ENCODE data around the gene CEP85.
A peak's percentile ranks its signal among the peaks of the same experiment; 100 is the strongest.

Gene CEP85

DNA sequence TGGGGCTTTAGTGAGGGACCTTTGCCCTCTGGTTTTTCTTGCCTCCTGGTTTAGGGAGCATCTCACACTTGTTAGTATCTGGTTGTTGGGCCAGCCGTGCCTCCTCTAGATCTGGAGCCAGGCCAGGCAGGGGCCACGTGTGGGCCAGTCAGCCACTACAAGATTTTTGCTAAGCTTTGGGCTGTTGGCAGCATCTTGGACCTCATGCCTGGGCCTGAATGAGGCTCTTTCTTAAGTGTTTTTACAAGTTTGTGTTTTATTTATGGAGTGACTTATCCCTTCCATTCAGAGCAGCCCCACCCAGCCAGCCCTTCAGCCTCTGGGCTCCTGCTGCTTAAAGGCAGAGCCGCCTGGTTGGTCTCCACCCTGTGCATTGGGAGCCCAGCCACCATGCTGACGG is 44.3 kb downstream of the CEP85 start:
- no peak for DNase-seq (ENCODE audit: low spot score)
- no peak for FAIRE-seq

- DNase-seq (ENCODE audit: low spot score), result peak; percentile 83
- no peak for FAIRE-seq
These were observed 44.9 kb downstream of the CEP85 start for GRCh38 chr1:26278724-26279455.

DNA sequence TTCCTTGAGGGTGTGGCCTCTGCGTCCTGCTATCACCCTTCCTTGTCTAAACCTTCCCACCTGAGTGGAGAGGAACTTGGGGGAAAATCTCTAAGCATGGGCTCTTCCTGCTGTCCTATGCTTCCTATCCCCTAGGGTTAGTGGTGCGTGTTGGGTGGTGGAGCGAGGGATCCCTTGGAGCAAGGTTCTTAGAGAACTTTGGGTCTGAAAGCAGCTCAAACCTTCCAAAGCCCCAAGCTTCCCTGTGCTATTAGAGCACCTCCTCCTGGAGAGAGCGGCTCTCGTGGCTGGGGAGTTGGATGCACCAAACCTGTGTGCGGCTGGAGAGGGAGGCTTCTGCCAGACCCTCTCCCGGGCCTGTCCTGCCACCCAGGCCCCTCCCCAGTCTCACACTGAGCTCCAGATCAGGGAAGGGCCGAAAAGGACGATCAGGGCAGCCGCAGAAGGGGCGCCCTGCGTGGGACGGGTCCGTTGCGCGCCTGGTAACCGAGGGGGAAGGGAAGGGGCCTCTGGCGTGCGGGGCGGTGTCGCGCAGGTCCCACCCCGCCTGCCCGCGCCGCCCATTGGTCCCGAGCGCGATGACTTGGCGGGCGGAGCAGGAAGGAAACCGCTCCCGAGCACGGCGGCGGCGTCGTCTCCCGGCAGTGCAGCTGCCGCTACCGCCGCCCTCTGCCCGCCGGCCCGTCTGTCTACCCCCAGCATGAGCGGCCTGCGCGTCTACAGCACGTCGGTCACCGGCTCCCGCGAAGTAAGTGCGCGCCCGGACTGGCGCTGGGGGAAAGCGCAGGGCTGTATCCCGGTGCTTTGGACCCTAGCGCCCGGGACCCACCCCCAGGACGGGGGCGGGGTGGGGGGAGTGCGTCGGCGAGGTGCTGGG is 45.7 kb downstream of the CEP85 start, which contains the start of gene SH3BGRL3:
SH3BGRL3 (plus strand) TSS at position 631 of the 877 bp plus-strand sequence; CDS start at position 701, 70 bp downstream.
- FAIRE-seq (no peak), DNase-seq (ENCODE audit: low spot score) (peak; percentile 73)

- peak; percentile 72 for DNase-seq (ENCODE audit: low spot score)
These were observed 46.5 kb downstream of the CEP85 start for GRCh38 chr1:26280333-26281042.

DNA sequence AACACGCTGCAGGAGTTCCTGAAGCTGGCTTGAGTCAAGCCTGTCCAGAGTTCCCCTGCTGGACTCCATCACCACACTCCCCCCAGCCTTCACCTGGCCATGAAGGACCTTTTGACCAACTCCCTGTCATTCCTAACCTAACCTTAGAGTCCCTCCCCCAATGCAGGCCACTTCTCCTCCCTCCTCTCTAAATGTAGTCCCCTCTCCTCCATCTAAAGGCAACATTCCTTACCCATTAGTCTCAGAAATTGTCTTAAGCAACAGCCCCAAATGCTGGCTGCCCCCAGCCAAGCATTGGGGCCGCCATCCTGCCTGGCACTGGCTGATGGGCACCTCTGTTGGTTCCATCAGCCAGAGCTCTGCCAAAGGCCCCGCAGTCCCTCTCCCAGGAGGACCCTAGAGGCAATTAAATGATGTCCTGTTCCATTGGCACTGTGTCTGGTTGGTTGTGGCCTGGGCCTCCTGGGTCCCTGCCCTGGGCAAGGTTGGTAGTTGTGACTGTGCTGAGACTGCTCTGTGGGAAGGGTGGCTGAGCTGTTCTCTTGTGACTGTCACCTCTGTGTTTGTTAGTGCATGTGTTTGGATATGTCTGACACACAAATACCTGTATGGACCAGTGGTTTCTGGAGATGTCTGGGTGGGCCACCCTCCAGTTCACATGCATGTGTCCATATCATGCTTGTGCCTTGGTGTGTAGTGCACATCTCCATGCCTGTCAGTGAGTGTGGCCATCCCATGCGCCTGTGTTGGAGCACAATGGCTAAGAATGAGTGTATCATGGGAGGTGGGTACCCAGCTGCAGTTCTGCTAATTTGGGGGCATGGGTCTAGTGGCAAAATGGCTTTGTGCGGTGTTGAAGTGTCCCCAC is 47.3 kb downstream of the CEP85 start:
- no peak for FAIRE-seq
- DNase-seq (ENCODE audit: low spot score), result no peak

More at GRCh38 chr1:26280333-26281042, 46.5 kb downstream of the CEP85 start:
- FAIRE-seq, result no peak

GRCh38 chr1:26281971-26282370 is 48.0 kb downstream of the CEP85 start:
- DNase-seq (ENCODE audit: low spot score) (no peak), FAIRE-seq (no peak)

GRCh38 chr1:26282401-26282918 is 48.5 kb downstream of the CEP85 start:
- FAIRE-seq, result no peak
- DNase-seq (ENCODE audit: low spot score), result no peak

GRCh38 chr1:26283279-26283853 is 49.4 kb downstream of the CEP85 start:
- FAIRE-seq, result no peak
- no peak for DNase-seq (ENCODE audit: low spot score)

GRCh38 chr1:26283871-26284596 is 50.0 kb downstream of the CEP85 start:
- DNase-seq (ENCODE audit: low spot score) (no peak), FAIRE-seq (no peak)

DNA sequence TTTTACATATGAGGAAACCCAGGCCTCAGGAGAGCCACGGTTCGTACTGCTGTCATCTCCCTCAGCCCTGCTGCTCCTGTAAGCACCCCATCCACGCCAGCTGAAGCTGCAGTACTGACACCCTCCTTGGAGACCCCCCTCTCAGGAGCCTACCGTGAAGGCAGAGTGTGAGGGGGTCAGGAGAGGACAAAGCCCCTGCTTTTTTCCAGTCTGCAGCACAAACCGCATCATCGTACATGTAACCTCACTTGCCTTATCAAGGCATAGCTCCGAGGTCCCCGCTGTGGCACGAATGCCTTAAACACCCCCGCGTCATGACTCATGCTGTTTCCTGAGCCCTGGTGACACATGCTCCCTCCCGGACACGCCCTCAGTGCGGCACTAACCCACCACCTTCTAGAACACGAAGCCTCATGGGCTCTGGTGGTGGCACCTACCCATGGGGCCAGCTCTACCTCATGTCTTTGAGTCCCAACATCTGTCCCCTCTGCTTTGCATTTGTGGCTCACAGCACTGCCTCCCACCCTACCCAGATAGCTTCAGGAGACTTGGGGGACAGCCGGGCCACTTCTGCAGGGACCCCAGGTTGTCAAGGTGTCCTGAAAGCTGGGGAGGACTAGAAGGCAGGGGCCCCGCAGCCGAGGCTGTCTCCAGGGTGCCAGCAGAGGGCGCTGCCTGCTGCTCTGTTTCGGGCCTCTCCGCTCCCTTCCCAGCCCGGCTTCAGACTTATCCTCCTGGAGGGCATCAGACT is 50.8 kb downstream of the CEP85 start:
- peak; percentile 83 for FAIRE-seq
- DNase-seq (ENCODE audit: low spot score), result peak; percentile 93

DNA sequence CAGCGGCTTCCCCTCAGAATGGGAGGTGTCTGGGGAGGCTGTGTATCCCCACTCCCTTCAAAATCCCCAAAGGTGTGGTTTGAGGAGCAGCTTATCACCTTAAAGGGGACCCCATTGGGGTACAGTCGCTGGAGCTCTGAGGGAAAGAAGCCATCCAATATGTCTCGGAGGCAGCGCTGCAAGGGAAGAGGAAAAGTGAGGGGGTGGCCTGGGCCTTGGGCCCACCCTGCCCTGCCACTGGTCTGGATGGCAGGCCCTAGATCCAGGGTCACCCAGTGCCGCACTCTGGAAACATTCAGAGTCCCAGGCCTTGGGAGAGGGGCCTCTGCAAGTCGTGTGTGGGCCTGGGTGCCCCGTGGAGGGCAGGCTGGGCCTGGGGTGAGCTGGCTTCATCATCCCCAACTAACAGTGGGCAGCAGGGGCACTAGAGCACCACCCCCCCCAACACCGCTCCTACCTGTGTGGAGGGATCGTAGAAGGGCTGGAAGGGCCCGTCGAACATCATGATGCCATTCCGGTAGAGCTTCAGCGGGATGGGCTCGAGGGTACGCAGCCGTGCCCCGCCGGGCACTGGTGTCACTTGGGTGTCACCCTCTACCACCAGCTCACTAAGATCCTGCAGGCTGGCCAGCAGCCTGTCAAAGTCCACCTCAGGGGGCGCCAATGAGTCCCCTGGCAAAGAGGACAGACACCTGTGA is 51.5 kb downstream of the CEP85 start:
- FAIRE-seq, result no peak
- no peak for DNase-seq (ENCODE audit: low spot score)

DNA sequence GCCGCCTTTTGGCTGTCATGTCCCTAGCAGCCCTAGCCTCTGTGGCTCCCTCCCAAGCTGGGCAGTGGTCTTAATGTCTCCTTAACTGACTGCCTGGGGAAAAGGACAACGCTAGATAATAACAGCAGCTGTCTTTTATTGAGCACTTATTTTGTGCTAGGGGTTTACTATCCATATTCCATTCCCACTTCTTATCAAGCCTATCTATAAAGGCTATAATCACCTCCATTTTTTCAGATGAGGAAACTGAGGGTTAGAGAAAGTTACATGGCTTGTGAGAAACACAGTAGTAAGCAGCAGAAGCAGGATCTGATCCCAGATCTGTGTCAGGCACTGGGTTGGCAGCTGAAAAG is 52.0 kb downstream of the CEP85 start:
- DNase-seq (ENCODE audit: low spot score) (no peak), FAIRE-seq (no peak)

GRCh38 chr1:26287033-26287711 is 53.2 kb downstream of the CEP85 start:
- no peak for FAIRE-seq
- DNase-seq (ENCODE audit: low spot score), result peak; percentile 51

GRCh38 chr1:26287811-26288210 is 53.8 kb downstream of the CEP85 start:
- no peak for FAIRE-seq
- no peak for DNase-seq (ENCODE audit: low spot score)

GRCh38 chr1:26288311-26288941 is 54.4 kb downstream of the CEP85 start:
- peak; percentile 40 for DNase-seq (ENCODE audit: low spot score)
- FAIRE-seq, result no peak

DNA sequence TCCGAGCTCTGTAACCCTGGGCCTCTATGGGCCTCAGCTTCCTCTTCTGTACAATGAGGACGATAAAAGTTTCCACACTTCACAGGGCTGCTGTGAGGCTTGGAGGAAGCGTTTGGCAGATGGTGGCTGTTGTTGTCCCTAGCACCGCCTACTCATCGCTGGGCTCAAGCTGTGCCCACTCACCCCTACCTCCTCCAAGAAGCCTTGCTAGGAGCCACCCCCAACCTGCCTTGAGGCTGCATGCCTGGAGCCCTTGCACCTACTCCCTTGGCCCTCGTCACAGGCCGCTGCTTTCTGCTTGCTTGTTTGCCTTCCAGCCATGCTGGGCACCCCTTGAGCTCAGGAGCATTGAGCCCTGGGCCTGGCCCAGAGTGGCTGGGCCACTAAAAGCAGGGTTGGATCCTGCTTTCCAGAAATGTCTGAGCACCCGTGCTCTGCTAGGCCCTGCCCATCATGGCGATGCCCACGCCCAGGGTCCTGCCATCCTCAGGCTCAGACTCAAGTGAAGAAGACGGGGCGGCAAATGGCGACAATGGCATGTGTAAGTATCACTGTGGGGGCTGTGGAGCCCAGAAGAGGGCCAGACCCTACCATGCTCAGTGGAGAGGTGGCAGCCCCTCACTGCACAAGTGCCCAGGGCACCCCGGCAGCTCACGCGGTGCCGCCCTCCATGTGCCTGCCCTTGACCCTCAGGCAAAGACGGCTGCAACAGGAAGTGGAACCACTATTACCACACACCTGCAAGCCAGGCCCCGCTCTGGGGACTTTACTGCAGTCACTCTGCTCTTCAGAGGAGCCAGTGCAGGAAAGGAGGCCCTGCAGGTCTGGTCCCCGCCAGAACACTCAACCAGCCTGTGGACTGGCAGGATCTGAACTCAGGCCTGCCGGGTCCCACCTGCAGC is 55.4 kb downstream of the CEP85 start:
- FAIRE-seq (peak; percentile 22), DNase-seq (ENCODE audit: low spot score) (peak; percentile 71)
